Omental fat pad (tissue), 4 donors: ENCODE measurements around the gene SLC4A5. TPM values are rescaled to one million over a fixed set of nuclear protein-coding genes. Genes with fewer than 3 reads are reported as not detected.

Experiments used
- ATAC-seq: fragments of 150-250 bp; one replicate; pipeline ENCODE4 v1.9.1; 2016; ENCODE audit warnings: mild to moderate bottlenecking, moderate library complexity; ENCODE audit not compliant: low FRiP score
- DNase-seq: peaks from one replicate; pipeline ENCODE4 v3.0.0-alpha.2; 2019; ENCODE audit warnings: low spot score
- CTCF ChIP-seq, 3 donors: fragments of 450-650 bp; IDR thresholded peaks; one replicate each; pipeline ENCODE4 v1.5.1; 2016 to 2017; ENCODE audit warnings: antibody characterized with exemption in 3 of 3, mild to moderate bottlenecking in 3 of 3, moderate library complexity in 2 of 3
- total RNA-seq, 4 donors: library from RNA; depleted of rRNA; stranded (reverse); fragments of >200 nt; gene quantifications; one replicate each; pipeline ENCODE4 v1.1.0, GENCODE V29; 2016

SLC4A5 gene
- total RNA-seq, 4 donors from 2014 or later: 1.2 to 3.0 (median 1.6) TPM

- DNase-seq (no peak), ATAC-seq (no peak)
- TF ChIP-seq CTCF (IDR thresholded peaks at IDR 0.05): no peak
Observed at GRCh38 chr2:74385396-74385795, 42.2 kb upstream of the SLC4A5 start.

DNA sequence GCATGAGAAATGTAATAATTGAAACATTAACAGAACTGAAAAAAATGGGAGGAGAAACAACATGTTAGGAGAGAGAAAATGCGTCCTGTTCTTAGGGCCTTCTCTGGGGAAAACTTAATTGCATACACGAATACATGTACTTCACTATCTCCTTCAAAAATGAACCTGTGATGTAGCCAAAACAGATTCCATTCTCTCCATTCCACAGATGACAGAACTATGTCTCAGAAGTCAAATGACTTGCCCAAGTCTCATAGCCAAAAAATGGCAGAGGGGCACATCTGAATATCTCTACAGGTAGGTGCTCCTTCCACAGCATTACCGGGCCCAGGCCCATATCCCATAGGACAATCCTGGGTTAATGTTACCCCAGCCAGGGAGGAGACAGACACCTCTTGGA lies 40.8 kb upstream of the SLC4A5 start:
- DNase-seq (no peak), ATAC-seq (no peak)
- no peak for TF ChIP-seq CTCF (IDR thresholded peaks at IDR 0.05)

GRCh38 chr2:74383254-74383653 lies 40.0 kb upstream of the SLC4A5 start:
- DNase-seq (no peak), ATAC-seq (no peak)
- TF ChIP-seq CTCF (IDR thresholded peaks at IDR 0.05): no peak

GRCh38 chr2:74381751-74382150 lies 38.5 kb upstream of the SLC4A5 start:
- DNase-seq (no peak), ATAC-seq (no peak)
- TF ChIP-seq CTCF (IDR thresholded peaks at IDR 0.05): no peak

DNA sequence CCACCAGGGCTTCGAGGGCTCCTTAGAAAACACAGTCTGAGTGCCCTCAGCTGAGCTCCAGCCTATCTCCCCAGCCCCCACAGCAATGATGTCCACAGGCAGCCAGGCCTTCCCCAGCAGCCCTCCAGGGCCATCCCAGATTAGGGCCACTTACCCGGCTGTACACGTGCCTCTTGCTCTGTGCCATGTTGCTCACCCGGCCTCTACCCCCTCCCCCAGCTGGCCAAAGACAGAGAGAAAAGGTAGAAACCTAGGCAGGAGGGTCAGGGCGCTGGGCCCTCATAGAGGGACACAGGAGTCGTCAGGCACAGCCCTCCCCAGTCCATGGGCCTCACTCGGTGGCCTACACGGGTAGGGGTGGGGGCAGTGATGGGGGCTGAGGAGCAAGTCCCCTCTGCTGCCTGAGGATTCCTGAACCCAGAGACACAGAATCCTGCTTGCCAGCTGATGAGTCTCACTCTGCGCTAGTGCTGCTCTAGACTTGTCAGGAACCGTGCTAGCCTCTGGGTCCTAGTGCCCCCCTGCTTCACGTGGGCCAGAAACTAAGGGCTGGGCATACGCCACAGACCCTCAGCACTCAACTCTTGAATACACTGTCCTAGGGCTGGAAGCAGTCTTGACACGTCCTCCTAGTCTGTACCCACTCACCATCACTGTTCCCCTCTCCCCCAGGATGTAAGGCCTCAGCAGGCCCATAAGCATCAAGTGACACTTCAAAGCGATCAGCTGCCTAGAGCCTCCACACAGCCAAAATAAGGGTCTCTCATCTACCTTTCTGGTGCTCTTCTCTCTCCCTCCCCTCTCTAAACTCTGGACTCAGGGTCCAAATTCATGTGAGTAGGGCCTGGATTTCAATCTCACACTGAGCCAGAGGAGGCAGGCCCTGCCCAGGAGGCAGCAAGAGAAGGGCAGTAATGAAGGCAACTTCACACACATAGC lies 36.9 kb upstream of the SLC4A5 start, which contains the start of gene DCTN1:
Gene DCTN1, minus strand, starts transcription at position 461 of the 939 bp plus-strand sequence. Its CDS starts 274 bp downstream, at position 187.
- no peak for TF ChIP-seq CTCF (IDR thresholded peaks at IDR 0.05)
- ATAC-seq (peak; percentile 80), DNase-seq (no peak)

DNA sequence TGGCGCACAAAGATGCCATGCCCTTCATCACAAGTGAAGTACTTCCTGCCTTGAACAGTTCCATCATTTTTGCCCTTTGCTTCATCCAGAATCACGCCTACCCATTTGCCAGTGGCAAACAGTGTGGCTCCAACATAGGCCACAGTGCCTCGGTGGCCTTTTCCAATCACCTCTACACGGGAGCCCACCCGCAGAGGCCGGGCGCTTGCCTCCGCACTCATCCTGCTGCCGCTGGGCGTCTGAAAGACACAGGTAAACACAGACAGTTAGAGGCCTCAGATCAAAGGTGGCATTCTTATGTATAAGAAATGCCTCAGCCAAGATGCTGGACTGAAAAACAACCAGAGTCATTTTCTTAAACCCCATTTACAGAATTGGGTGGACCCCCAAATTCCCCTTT lies 34.8 kb upstream of the SLC4A5 start:
- no peak for ATAC-seq
- TF ChIP-seq CTCF (IDR thresholded peaks at IDR 0.05): no peak
- DNase-seq: no peak

- DNase-seq: no peak
- no peak for TF ChIP-seq CTCF (IDR thresholded peaks at IDR 0.05)
- ATAC-seq: no peak
Observed at GRCh38 chr2:74375838-74376237, 32.6 kb upstream of the SLC4A5 start.
